AG04449 (cell line): ENCODE measurements around the gene CDK5RAP1.

Experiments
- CTCF ChIA-PET: fragments of 350-600 bp; formaldehyde crosslinking; extraction: SDS; loops from one replicate; lab custom pipeline; 2021; ENCODE audit warnings: antibody characterized with exemption; lab: Yijun Ruan, JAX
- POLR2A ChIA-PET: fragments of 400-600, 350-600 bp; formaldehyde crosslinking; extraction: SDS; loops from one replicate; lab custom pipeline; 2020; ENCODE audit warnings: antibody characterized with exemption, inconsistent platforms; lab: Yijun Ruan, JAX
- DNase-seq: peaks from one replicate; pipeline ENCODE4 v3.0.0-alpha.2; 2010; ENCODE audit warnings: low read depth, low spot score
- H3K4me3 ChIP-seq: 2 replicates; pipeline ENCODE4 v1.5.1; 2011; ENCODE audit warnings: low read depth, mild to moderate bottlenecking, control low read depth, low read length
- CTCF ChIP-seq: IDR thresholded peaks from one replicate; pipeline ENCODE4 v1.5.1; 2011; ENCODE audit warnings: mild to moderate bottlenecking, moderate library complexity, low read length, control low read depth, inconsistent platforms; ENCODE audit not compliant: insufficient read depth; ENCODE audit errors: missing control alignments

Gene CDK5RAP1

GRCh38 chr20:33317424-33318095 lies 83.8 kb downstream of the CDK5RAP1 start:
- ChIA-PET POLR2A (no interaction called here), CTCF (no interaction called here)
- no peak overlapping the region for H3K4me3 ChIP-seq
- no peak for TF ChIP-seq CTCF
- DNase-seq = no peak

- no peak for TF ChIP-seq CTCF
- no peak for DNase-seq
- POLR2A ChIA-PET = no interaction called here
- H3K4me3 ChIP-seq = no peak overlapping the region
- CTCF ChIA-PET = no interaction called here
Measured at GRCh38 chr20:33316958-33317357, 84.4 kb downstream of the CDK5RAP1 start.

GRCh38 chr20:33316343-33316742 lies 85.0 kb downstream of the CDK5RAP1 start:
- no peak overlapping the region for H3K4me3 ChIP-seq
- POLR2A ChIA-PET = no interaction called here
- TF ChIP-seq CTCF = no peak
- CTCF ChIA-PET = no interaction called here
- DNase-seq = no peak

- H3K4me3 ChIP-seq = no peak overlapping the region
- no peak for TF ChIP-seq CTCF
- POLR2A ChIA-PET = no interaction called here
- CTCF ChIA-PET = interaction anchor here (0.7 kb wide), 1 partner anchor 22 kb away, joined by 3 read pairs; no protein-coding TSS in a partner anchor
- DNase-seq = no peak
Measured at GRCh38 chr20:33313686-33314314, 87.5 kb downstream of the CDK5RAP1 start.

GRCh38 chr20:33312583-33312982 lies 88.7 kb downstream of the CDK5RAP1 start:
- DNase-seq = no peak
- POLR2A ChIA-PET = interaction anchor here (1.0 kb wide), 1 partner anchor 11 kb away, joined by 4 read pairs; no protein-coding TSS in a partner anchor
- H3K4me3 ChIP-seq = no peak overlapping the region
- CTCF ChIA-PET = interaction anchor here (1.5 kb wide), 1 partner anchor 13 kb away, joined by 5 read pairs; no protein-coding TSS in a partner anchor
- no peak for TF ChIP-seq CTCF

- POLR2A ChIA-PET = interaction anchor here (1.0 kb wide), 1 partner anchor 12 kb away, joined by 4 read pairs; no protein-coding TSS in a partner anchor
- DNase-seq = no peak
- CTCF ChIA-PET = interaction anchor here (1.5 kb wide), 1 partner anchor 12 kb away, joined by 5 read pairs; no protein-coding TSS in a partner anchor
Measured at GRCh38 chr20:33311996-33312395, 89.3 kb downstream of the CDK5RAP1 start.

More at GRCh38 chr20:33311996-33312395, 89.3 kb downstream of the CDK5RAP1 start:
- no peak overlapping the region for H3K4me3 ChIP-seq
- no peak for TF ChIP-seq CTCF
